Posterior cingulate gyrus (tissue), 11 donors: ENCODE results near the gene APBA1.
"Not testable (repeated sequence)": the region's sequence is repeated elsewhere in the genome, so short reads cannot be mapped to it uniquely, and the experiment has no call there.

Experiments used
- DNase-seq, 10 donors: peaks; one replicate each; pipeline versions ENCODE4 v3.0.0 to v3.0.0-alpha.2; 2020 to 2021; ENCODE audit warnings: mixed read lengths in 3 of 10
- intact Hi-C: fragments of 100-400 bp; cut with DNase I; formaldehyde crosslinking; loops from one replicate; pipeline ENCODE4 v1.15.1; 2023

The APBA1 gene

GRCh38 chr9:69615880-69616279 is 56.3 kb downstream of the APBA1 start:
- intact Hi-C loops = no loop called here
- DNase-seq = no peak

- intact Hi-C loops = no loop called here
- DNase-seq = no peak
Measured at GRCh38 chr9:69611221-69611620, 61.0 kb downstream of the APBA1 start.

DNA sequence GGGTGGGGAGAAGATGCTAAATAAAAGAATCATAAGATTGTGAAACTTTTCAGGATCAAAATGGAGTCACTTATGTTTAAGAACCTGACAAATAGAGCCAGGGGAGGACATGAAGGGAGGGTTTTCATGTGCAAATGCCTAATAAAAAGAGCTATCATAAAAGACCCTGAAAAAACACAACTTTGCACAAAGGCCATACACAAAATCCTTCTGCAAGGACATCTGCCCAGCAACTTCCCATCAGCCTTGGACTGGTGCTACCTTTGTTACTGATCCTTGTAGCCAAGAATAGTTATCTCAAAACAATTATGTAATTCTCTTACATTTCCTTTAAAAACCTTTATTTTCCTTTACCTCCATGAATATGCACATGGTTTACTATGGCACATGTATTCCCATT is 63.0 kb downstream of the APBA1 start:
- intact Hi-C loops = no loop called here
- no peak for DNase-seq

DNA sequence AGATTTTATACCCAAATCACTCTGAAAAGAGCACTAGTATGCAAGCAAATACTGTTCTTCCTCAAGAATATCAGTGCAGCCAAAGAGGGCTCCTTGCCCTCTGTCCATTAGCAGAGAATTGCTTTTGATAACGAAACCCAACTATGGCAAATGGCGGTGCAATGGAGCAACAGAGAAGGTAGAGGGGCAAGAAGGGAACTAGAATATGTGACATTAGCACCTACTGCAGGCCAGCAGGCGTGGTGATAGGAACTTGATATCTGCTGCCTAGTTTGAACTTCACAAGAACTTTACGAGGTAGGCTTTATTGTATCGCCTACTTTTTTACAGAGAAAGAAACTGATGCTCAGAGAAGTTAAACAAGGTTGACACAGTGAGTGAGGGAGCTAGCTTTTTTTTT is 66.1 kb downstream of the APBA1 start:
- intact Hi-C loops = no loop called here
- DNase-seq = no peak

DNA sequence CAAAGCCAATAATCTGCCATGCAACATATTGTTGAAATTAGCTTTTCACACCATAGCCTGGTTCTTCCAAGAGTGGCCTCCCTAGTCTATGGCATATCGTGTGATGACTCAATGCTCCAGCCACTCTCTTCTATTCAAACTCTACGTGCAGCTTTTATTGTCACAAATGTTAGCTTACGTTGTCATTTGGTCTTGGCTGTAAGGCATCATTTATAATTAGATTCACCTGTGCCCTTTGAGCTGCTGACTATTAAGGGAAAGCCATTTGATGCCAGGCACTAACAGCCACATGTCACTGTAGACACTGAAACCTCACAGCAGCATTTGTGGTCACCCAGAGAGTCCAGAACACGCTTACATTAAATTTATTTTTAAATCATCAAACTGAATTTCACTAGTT is 66.8 kb downstream of the APBA1 start:
- intact Hi-C loops = no loop called here

GRCh38 chr9:69604568-69605219 is 67.5 kb downstream of the APBA1 start:
- intact Hi-C loops = no loop called here

More for the DNA sequence above, 66.8 kb downstream of the APBA1 start:
- no peak for DNase-seq

GRCh38 chr9:69603656-69604055 is 68.5 kb downstream of the APBA1 start:
- no peak for DNase-seq
- intact Hi-C loops = no loop called here

More at GRCh38 chr9:69604568-69605219, 67.5 kb downstream of the APBA1 start:
- no peak for DNase-seq

GRCh38 chr9:69602773-69603172 is 69.4 kb downstream of the APBA1 start:
- intact Hi-C loops = no loop called here
- DNase-seq = no peak

DNA sequence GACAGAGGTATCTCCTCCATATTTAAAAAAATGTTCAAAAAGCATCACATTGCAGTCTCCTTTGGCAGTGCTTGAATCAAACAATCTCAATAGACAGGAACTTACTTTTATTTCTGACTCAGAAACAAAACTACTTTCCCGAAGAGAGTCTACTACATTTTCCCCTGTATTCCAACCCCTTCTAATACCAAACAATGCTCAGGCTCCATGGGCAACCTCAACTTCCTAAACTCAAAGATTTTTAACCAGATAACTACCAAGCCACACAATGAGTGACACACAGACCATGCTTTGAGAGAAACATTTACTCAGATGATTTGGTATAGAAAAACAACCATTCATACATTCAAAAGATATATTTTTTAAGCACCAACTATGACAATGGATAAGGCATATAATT is 70.5 kb downstream of the APBA1 start:
- intact Hi-C loops = no loop called here
- no peak for DNase-seq

GRCh38 chr9:69600314-69601047 is 71.7 kb downstream of the APBA1 start:
- no peak for DNase-seq
- intact Hi-C loops = no loop called here

GRCh38 chr9:69599232-69599971 is 72.8 kb downstream of the APBA1 start:
- intact Hi-C loops = no loop called here
- DNase-seq = no peak

GRCh38 chr9:69596906-69597305 is 75.3 kb downstream of the APBA1 start:
- intact Hi-C loops, DNase-seq: not testable (repeated sequence)

- intact Hi-C loops = no loop called here
- DNase-seq = no peak
Measured at GRCh38 chr9:69594180-69594579, 78.0 kb downstream of the APBA1 start.

- no peak for DNase-seq
- intact Hi-C loops = no loop called here
Measured at GRCh38 chr9:69593756-69594155, 78.4 kb downstream of the APBA1 start.

DNA sequence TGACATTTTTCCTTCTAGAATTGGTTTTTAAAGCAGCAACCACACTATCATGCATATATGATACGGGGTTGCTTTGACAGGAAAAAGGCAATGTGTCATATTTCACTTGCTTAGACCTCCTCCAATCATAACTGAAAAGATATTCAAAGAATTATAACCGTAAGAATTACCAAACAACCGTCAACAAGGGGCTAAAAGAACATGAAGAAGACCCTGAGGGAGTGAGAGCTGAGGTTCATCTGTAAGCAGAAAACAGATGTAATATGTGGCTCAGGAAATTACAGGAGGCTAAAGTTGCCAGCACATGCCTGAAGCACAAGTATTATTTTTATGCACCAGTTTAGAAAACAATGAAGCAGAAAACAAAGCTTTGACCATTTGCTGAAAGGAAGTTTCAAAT is 78.9 kb downstream of the APBA1 start:
- intact Hi-C loops = no loop called here
- no peak for DNase-seq

DNA sequence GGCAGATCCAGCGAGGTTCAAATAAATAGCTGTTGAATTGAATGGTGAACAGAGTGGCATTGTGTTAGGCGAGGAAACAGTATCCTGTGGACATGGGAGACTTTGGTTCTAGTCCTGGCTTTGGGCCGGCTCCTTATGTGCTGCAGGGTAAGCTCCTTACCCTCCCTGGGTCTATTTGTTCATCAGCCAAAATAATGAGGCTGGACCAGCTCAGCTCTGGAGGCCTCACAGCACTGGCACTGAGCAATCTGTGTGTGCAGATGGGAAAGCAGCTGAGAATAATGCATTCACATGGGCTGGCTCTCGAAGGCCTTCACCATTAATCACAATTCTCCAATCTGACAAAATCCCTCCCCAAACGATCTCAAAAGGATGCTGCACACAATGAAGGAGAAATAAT is 81.9 kb downstream of the APBA1 start:
- DNase-seq = peak in 7 of 10 donors; percentile 23 to 83 (median 28)
- intact Hi-C loops = no loop called here

- intact Hi-C loops = no loop called here
- no peak for DNase-seq
Measured at GRCh38 chr9:69589156-69589555, 83.0 kb downstream of the APBA1 start.

GRCh38 chr9:69585571-69585970 is 86.6 kb downstream of the APBA1 start:
- intact Hi-C loops = no loop called here
- DNase-seq = no peak

DNA sequence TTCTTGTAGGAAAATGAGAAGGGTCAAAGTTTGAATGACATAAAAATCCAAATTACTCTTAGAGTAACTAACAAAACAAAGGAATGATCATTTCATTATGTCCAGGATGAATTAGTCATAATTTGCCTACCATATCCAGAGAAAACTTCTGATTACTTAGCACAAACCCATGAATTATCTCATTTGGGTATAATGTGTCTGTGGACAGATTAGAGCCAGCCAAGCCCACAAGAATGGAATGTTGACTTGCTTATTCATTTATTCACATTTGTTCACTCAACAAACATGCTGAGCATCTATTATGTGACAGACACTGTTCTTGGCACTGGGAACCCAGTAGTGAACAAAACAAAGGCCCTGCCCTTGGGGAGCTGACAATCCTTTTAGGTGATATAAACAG is 87.4 kb downstream of the APBA1 start:
- no peak for DNase-seq
- intact Hi-C loops = no loop called here

- intact Hi-C loops = no loop called here
- no peak for DNase-seq
Measured at GRCh38 chr9:69583645-69584234, 88.4 kb downstream of the APBA1 start.
